Measurements from ENCODE around the gene NHERF2.

- TF ChIP-seq CTCF (IDR thresholded peaks at IDR 0.05): no peak
- no peak for TF ChIP-seq POLR2A (IDR thresholded peaks at IDR 0.05)
Observed at GRCh38 chr16:2032285-2033056, 5.8 kb downstream of the NHERF2 start.
